ENCODE measurements around the gene ZNF18. TPM values are rescaled to one million over a fixed set of nuclear protein-coding genes. Genes with fewer than 3 reads are reported as not detected.
"Not testable (repeated sequence)": the region's sequence is repeated elsewhere in the genome, so short reads cannot be mapped to it uniquely, and the experiment has no call there.

Gene ZNF18
- total RNA-seq, 1 donor from 2014 or later, result 17.2 TPM

GRCh38 chr17:11990363-11990983 is 6.8 kb downstream of the ZNF18 start:
- peaks cover 17 to 28% (median 28%) of the 10 kb centered on the region in 3 donors for H3K36me3 ChIP-seq (ENCODE audit: control insufficient read depth in 3 of 3, insufficient read depth in 3 of 3, low read length in 3 of 3)
- H3K4me3 ChIP-seq (ENCODE audit: low read length in 3 of 3), result no peak overlapping the region
- no peaks in the 10 kb centered on the region for H3K27me3 ChIP-seq (ENCODE audit: control insufficient read depth in 3 of 3, insufficient read depth in 3 of 3, low read length in 3 of 3)
- peaks cover 2 to 7% (median 5%) of the 10 kb centered on the region in 3 donors for H3K4me1 ChIP-seq (ENCODE audit: control insufficient read depth in 3 of 3, insufficient read depth in 3 of 3, low read length in 3 of 3)
- no peak overlapping the region for H3K27ac ChIP-seq (ENCODE audit: low read depth, low read length)
- H3K9ac ChIP-seq (ENCODE audit: low read depth in 1 of 3, low read length in 3 of 3), result no peak overlapping the region
- no peaks in the 10 kb centered on the region for H3K9me3 ChIP-seq (ENCODE audit: control insufficient read depth in 3 of 3, low read length in 3 of 3)

- Histone ChIP-seq H3K4me1 (ENCODE audit: control insufficient read depth in 3 of 3, insufficient read depth in 3 of 3, low read length in 3 of 3) (peaks cover 2 to 7% (median 5%) of the 10 kb centered on the region in 3 donors), H3K9ac (ENCODE audit: low read depth in 1 of 3, low read length in 3 of 3) (no peak overlapping the region), H3K27me3 (ENCODE audit: control insufficient read depth in 3 of 3, insufficient read depth in 3 of 3, low read length in 3 of 3) (no peaks in the 10 kb centered on the region), H3K36me3 (ENCODE audit: control insufficient read depth in 3 of 3, insufficient read depth in 3 of 3, low read length in 3 of 3) (peaks cover 20 to 37% (median 36%) of the 10 kb centered on the region in 3 donors), H3K4me3 (ENCODE audit: low read length in 3 of 3) (no peak overlapping the region), H3K9me3 (ENCODE audit: control insufficient read depth in 3 of 3, low read length in 3 of 3) (no peaks in the 10 kb centered on the region), H3K27ac (ENCODE audit: low read depth, low read length) (no peak overlapping the region)
Measured at GRCh38 chr17:11986942-11987329, 10.3 kb downstream of the ZNF18 start.

- H3K36me3 ChIP-seq (ENCODE audit: control insufficient read depth in 3 of 3, insufficient read depth in 3 of 3, low read length in 3 of 3), result peaks cover 18 to 35% (median 34%) of the 10 kb centered on the region in 3 donors
- H3K27ac ChIP-seq (ENCODE audit: low read depth, low read length), result no peak overlapping the region
Measured at GRCh38 chr17:11986179-11986941, 10.9 kb downstream of the ZNF18 start.

GRCh38 chr17:11981862-11982261 is 15.4 kb downstream of the ZNF18 start:
- H3K9me3 ChIP-seq (ENCODE audit: control insufficient read depth in 3 of 3, low read length in 3 of 3), result no peaks in the 10 kb centered on the region
- no peaks in the 10 kb centered on the region for H3K27me3 ChIP-seq (ENCODE audit: control insufficient read depth in 3 of 3, insufficient read depth in 3 of 3, low read length in 3 of 3)
- H3K9ac ChIP-seq (ENCODE audit: low read depth in 1 of 3, low read length in 3 of 3), result no peak overlapping the region
- peaks cover 2 to 6% (median 4%) of the 10 kb centered on the region in 3 donors for H3K4me1 ChIP-seq (ENCODE audit: control insufficient read depth in 3 of 3, insufficient read depth in 3 of 3, low read length in 3 of 3)
- H3K27ac ChIP-seq (ENCODE audit: low read depth, low read length), result no peak overlapping the region
- H3K4me3 ChIP-seq (ENCODE audit: low read length in 3 of 3), result no peak overlapping the region
- H3K36me3 ChIP-seq (ENCODE audit: control insufficient read depth in 3 of 3, insufficient read depth in 3 of 3, low read length in 3 of 3), result peaks cover 19 to 36% (median 33%) of the 10 kb centered on the region in 3 donors

More at GRCh38 chr17:11986179-11986941, 10.9 kb downstream of the ZNF18 start:
- Histone ChIP-seq H3K4me3 (ENCODE audit: low read length in 3 of 3) (no peak overlapping the region), H3K27me3 (ENCODE audit: control insufficient read depth in 3 of 3, insufficient read depth in 3 of 3, low read length in 3 of 3) (no peaks in the 10 kb centered on the region), H3K9ac (ENCODE audit: low read depth in 1 of 3, low read length in 3 of 3) (no peak overlapping the region), H3K9me3 (ENCODE audit: control insufficient read depth in 3 of 3, low read length in 3 of 3) (no peaks in the 10 kb centered on the region), H3K4me1 (ENCODE audit: control insufficient read depth in 3 of 3, insufficient read depth in 3 of 3, low read length in 3 of 3) (peaks cover 2 to 7% (median 5%) of the 10 kb centered on the region in 3 donors)

- Histone ChIP-seq H3K4me3 (ENCODE audit: low read length in 3 of 3) (no peak overlapping the region), H3K9me3 (ENCODE audit: control insufficient read depth in 3 of 3, low read length in 3 of 3) (no peaks in the 10 kb centered on the region), H3K9ac (ENCODE audit: low read depth in 1 of 3, low read length in 3 of 3) (no peak overlapping the region), H3K4me1 (ENCODE audit: control insufficient read depth in 3 of 3, insufficient read depth in 3 of 3, low read length in 3 of 3) (no peaks in the 10 kb centered on the region), H3K27me3 (ENCODE audit: control insufficient read depth in 3 of 3, insufficient read depth in 3 of 3, low read length in 3 of 3) (no peaks in the 10 kb centered on the region), H3K36me3 (ENCODE audit: control insufficient read depth in 3 of 3, insufficient read depth in 3 of 3, low read length in 3 of 3) (peaks cover 19 to 37% (median 35%) of the 10 kb centered on the region in 3 donors), H3K27ac (ENCODE audit: low read depth, low read length) (no peak overlapping the region)
Measured at GRCh38 chr17:11980813-11981212, 16.5 kb downstream of the ZNF18 start.

- peaks cover 19 to 37% (median 35%) of the 10 kb centered on the region in 3 donors for H3K36me3 ChIP-seq (ENCODE audit: control insufficient read depth in 3 of 3, insufficient read depth in 3 of 3, low read length in 3 of 3)
Measured at GRCh38 chr17:11979795-11980194, 17.5 kb downstream of the ZNF18 start.

GRCh38 chr17:11972741-11973140 is 24.5 kb downstream of the ZNF18 start:
- H3K9ac ChIP-seq (ENCODE audit: low read depth in 1 of 3, low read length in 3 of 3); H3K27ac ChIP-seq (ENCODE audit: low read depth, low read length); H3K27me3 ChIP-seq (ENCODE audit: control insufficient read depth in 3 of 3, insufficient read depth in 3 of 3, low read length in 3 of 3); H3K4me1 ChIP-seq (ENCODE audit: control insufficient read depth in 3 of 3, insufficient read depth in 3 of 3, low read length in 3 of 3); H3K9me3 ChIP-seq (ENCODE audit: control insufficient read depth in 3 of 3, low read length in 3 of 3); H3K4me3 ChIP-seq (ENCODE audit: low read length in 3 of 3): not testable (repeated sequence)
- peaks cover 6 to 11% (median 10%) of the 10 kb centered on the region in 3 donors for H3K36me3 ChIP-seq (ENCODE audit: control insufficient read depth in 3 of 3, insufficient read depth in 3 of 3, low read length in 3 of 3)

More at GRCh38 chr17:11979795-11980194, 17.5 kb downstream of the ZNF18 start:
- Histone ChIP-seq H3K27me3 (ENCODE audit: control insufficient read depth in 3 of 3, insufficient read depth in 3 of 3, low read length in 3 of 3) (no peaks in the 10 kb centered on the region), H3K4me1 (ENCODE audit: control insufficient read depth in 3 of 3, insufficient read depth in 3 of 3, low read length in 3 of 3) (no peaks in the 10 kb centered on the region), H3K9me3 (ENCODE audit: control insufficient read depth in 3 of 3, low read length in 3 of 3) (no peaks in the 10 kb centered on the region), H3K27ac (ENCODE audit: low read depth, low read length) (no peak overlapping the region), H3K9ac (ENCODE audit: low read depth in 1 of 3, low read length in 3 of 3) (no peak overlapping the region), H3K4me3 (ENCODE audit: low read length in 3 of 3) (no peak overlapping the region)

GRCh38 chr17:11969565-11969964 is 27.7 kb downstream of the ZNF18 start:
- peaks cover 0 to 2% (median 0%) of the 10 kb centered on the region in 3 donors for H3K36me3 ChIP-seq (ENCODE audit: control insufficient read depth in 3 of 3, insufficient read depth in 3 of 3, low read length in 3 of 3)
- H3K27ac ChIP-seq (ENCODE audit: low read depth, low read length), result no peak overlapping the region
- no peaks in the 10 kb centered on the region for H3K27me3 ChIP-seq (ENCODE audit: control insufficient read depth in 3 of 3, insufficient read depth in 3 of 3, low read length in 3 of 3)
- H3K9me3 ChIP-seq (ENCODE audit: control insufficient read depth in 3 of 3, low read length in 3 of 3), result peaks cover 0 to 5% (median 0%) of the 10 kb centered on the region in 3 donors
- H3K9ac ChIP-seq (ENCODE audit: low read depth in 1 of 3, low read length in 3 of 3), result no peak overlapping the region
- no peak overlapping the region for H3K4me3 ChIP-seq (ENCODE audit: low read length in 3 of 3)
- no peaks in the 10 kb centered on the region for H3K4me1 ChIP-seq (ENCODE audit: control insufficient read depth in 3 of 3, insufficient read depth in 3 of 3, low read length in 3 of 3)

GRCh38 chr17:11954936-11955335 is 42.3 kb downstream of the ZNF18 start:
- H3K27me3 ChIP-seq (ENCODE audit: control insufficient read depth in 3 of 3, insufficient read depth in 3 of 3, low read length in 3 of 3), result no peaks in the 10 kb centered on the region
- no peak overlapping the region for H3K27ac ChIP-seq (ENCODE audit: low read depth, low read length)
- H3K9me3 ChIP-seq (ENCODE audit: control insufficient read depth in 3 of 3, low read length in 3 of 3), result peaks cover 5 to 7% (median 6%) of the 10 kb centered on the region in 3 donors
- peaks cover 3 to 6% (median 6%) of the 10 kb centered on the region in 3 donors for H3K36me3 ChIP-seq (ENCODE audit: control insufficient read depth in 3 of 3, insufficient read depth in 3 of 3, low read length in 3 of 3)
- H3K4me1 ChIP-seq (ENCODE audit: control insufficient read depth in 3 of 3, insufficient read depth in 3 of 3, low read length in 3 of 3), result no peaks in the 10 kb centered on the region
- H3K9ac ChIP-seq (ENCODE audit: low read depth in 1 of 3, low read length in 3 of 3), result no peak overlapping the region
- H3K4me3 ChIP-seq (ENCODE audit: low read length in 3 of 3), result no peak overlapping the region

- no peak overlapping the region for H3K27ac ChIP-seq (ENCODE audit: low read depth, low read length)
- no peaks in the 10 kb centered on the region for H3K4me1 ChIP-seq (ENCODE audit: control insufficient read depth in 3 of 3, insufficient read depth in 3 of 3, low read length in 3 of 3)
- peaks cover 3 to 6% (median 6%) of the 10 kb centered on the region in 3 donors for H3K36me3 ChIP-seq (ENCODE audit: control insufficient read depth in 3 of 3, insufficient read depth in 3 of 3, low read length in 3 of 3)
- H3K9me3 ChIP-seq (ENCODE audit: control insufficient read depth in 3 of 3, low read length in 3 of 3), result peaks cover 5 to 7% (median 6%) of the 10 kb centered on the region in 3 donors
- H3K27me3 ChIP-seq (ENCODE audit: control insufficient read depth in 3 of 3, insufficient read depth in 3 of 3, low read length in 3 of 3), result no peaks in the 10 kb centered on the region
- H3K4me3 ChIP-seq (ENCODE audit: low read length in 3 of 3), result no peak overlapping the region
- no peak overlapping the region for H3K9ac ChIP-seq (ENCODE audit: low read depth in 1 of 3, low read length in 3 of 3)
Measured at GRCh38 chr17:11953924-11954323, 43.4 kb downstream of the ZNF18 start.
